GM04504 (cell line): ENCODE results near the gene SMAD3.
A peak's percentile ranks its signal among the peaks of the same experiment; 100 is the strongest.
"Not testable (repeated sequence)": the region's sequence is repeated elsewhere in the genome, so short reads cannot be mapped to it uniquely, and the experiment has no call there.

Source experiments
- DNase-seq: peaks from one replicate; pipeline ENCODE4 v3.0.0-alpha.2; 2012; ENCODE audit warnings: low read depth

SMAD3 gene

DNA sequence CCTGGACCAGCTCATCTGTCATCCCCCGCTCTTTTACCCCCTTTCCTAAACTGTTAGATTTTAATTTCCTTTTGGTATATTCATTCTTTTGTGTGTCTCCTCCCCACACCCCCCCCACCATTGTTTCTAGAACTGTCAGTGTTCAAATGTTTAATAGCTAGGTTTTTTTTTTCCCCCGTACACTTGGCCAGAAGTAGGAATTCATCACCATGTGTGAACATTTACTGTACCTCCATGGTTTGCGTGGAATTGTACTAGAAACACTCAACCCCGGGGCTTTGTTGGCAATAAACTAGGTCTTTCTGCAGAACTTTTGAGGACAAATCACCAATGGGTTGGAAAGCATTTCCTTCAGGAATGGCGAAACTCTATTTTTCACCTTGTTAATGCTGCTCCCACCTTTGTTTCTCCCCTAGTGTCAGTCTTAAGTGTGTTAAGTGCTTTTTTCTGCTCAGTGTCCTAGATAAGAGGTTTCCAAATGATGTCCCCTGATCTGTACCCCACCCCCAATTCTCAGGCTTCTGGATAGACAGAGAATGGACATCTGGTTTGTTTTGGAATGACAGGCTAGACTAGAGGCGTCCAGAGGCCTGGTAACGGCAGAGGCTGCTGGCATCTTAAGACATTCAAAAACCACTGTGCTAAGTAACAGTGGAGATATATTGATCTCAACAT is 76.8 kb downstream of the SMAD3 start:
- no peak for DNase-seq

DNA sequence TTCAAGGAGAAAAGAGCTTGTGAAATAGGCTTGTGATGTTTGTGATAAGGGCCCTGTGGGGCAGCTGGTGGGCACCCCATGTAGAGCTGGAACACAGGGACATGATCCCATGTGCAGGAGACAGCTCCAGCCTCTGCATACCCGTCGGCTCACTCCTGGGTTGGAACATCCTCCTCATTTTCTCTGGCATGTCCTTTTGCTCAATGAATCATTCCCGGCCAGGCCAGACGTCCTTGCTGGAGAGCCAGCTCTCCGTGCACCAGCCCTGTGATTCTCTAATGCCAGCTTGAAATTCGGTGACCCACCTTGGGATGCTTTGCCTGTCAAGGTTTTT is 77.3 kb downstream of the SMAD3 start:
- DNase-seq: no peak

DNA sequence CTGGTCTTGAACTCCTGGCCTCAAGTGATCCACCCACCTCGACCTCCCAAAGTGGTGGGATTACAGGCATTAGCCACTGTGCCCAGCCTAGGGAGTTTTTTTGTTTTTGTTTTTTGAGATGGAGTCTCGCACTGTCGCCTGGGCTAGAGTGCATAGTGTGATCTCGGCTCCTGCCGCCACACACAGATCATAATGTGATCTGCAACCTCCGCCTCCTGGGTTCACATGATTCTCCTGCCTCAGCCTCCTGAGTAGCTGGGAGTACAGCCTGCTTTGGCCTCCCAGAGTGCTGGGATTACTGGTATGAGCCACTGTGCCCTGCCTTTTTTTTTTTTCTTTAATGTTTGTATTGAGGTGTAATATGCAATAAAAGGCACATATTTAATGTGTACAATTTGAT is 78.2 kb downstream of the SMAD3 start:
- DNase-seq: no peak

DNA sequence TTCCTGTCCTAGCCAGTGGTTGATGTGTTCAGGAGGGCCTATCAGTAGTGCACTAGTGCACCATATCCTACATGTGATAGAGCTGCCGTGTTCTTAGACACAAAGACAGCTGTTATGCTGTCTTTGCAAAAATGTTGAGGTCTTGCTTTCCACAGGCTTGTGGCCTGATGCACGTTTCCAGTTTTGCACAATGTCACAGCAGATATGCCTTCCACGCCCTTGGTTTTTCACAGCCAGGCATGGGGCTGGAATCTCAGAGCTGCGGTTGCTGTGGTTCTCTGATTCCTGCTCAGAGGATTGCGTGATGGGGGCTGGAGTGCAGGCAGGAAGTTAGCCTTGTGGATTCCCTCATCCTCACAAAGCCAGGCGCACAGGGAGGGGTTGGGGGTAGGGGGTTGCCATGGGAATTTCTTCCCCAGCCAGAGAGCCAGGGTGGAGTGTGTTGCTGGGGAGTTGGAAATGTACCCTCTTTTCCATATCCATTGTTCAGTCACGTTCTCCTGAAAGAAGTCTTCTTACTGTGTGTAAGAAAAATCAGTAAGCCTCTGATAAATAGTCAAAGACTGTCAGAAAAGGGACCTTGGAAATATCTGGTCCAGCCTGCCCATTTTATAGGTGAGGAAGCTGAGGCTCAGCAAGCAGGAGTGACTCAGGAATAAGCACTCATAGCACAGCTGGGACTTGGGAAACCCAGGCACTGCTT is 79.4 kb downstream of the SMAD3 start:
- DNase-seq: no peak

DNA sequence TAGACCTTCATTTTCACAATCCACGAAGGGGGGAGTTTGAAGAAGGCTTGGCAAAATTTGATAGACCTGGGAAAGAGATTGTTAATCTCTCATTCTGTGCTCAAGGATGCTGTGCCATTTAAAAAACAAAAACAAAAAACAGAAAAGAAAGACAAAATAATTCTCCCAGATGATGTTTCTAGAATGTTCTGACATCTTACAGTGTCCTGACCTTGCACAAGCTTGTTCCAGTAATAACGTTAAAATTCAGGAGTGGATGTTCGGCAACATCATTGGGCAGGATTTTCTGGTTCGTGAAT is 79.9 kb downstream of the SMAD3 start:
- DNase-seq: no peak

DNA sequence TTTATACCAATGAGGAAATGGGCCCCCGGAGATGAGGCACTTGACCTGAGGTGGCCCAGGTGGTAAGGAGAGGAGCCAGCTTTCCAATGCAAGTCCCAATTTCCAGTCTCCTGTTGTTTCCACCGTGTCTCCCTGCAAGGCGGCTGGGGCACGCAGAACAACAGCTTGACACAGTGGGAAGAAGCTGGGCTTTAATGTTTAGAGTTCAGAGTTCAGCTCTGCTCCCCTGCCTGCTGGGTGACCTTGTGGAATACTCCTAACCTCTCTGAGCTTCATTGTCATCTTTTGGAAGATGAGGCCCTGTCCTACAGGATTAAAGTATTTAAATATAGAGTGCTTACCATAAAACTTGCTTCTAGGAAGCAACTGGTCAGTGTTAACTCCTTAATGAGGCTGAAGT is 80.3 kb downstream of the SMAD3 start:
- no peak for DNase-seq

DNA sequence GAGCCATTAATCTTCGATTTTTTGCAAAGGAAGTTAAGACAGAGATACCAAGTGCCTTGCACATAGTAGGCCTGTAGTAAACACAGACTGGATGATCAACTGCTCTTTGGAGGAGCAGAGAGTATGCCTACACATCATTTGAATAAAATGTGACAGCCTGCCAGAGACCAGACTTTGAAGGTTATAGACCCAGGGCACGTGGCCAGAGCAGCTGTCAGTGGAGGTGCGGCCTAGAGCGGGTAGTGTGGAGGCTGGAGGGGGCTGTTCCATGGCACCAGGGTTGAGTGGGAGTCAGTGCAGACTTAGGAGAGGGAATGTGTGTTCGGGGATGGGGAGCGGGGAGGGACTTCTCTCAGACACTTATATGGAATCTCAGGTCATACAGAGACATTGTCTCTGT is 80.8 kb downstream of the SMAD3 start:
- no peak for DNase-seq

DNA sequence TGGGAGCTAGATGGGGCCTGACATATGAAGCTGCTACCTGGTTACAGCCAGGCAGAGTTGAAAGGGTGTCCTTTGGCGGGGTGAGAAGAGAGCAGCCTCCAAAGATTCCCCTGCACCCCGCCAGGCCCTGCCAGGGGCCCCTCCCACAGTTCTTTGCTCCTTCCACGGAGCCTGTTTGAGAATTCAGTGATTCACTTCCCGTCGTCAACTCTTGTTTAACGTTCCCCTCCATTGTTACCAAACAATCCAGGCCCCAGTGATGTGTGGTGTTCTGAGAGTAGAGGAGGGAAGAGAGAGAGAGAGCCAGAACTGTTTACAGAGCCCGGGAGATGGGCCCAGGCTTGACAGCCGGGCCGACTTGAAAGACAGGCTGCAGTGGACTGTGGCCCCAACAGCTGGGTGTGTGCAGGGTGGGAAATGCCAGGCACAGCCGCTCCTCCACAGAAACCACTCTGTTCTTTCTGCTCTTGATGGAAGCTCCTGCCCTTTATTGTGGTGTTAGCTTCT is 81.5 kb downstream of the SMAD3 start:
- no peak for DNase-seq

DNA sequence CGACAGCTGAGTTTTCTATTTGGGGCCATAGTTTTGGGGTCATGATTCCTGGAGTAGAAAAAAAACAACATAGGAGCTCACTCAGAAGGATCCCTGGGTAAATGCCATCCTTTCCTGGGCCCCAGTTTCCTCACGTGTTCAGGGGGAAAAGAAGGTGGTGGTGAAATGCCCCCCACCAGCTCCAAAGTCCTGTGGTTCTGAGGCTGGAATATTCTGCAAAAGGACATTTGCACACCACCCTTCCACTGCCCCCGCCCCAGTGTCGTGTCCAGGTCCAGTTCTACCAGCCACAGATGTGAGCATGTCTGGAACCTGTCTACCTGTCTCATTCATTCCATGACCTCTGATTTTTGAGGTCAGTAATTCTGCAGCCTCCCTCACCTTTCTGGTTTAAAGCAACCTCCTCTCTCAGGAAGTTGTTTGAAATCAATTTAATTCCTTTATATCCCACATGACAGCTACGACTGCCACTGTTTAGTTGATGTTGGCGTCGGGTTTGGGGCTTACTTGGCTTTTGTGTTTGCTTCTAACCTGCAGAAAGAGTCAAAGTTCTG is 82.1 kb downstream of the SMAD3 start:
- no peak for DNase-seq

DNA sequence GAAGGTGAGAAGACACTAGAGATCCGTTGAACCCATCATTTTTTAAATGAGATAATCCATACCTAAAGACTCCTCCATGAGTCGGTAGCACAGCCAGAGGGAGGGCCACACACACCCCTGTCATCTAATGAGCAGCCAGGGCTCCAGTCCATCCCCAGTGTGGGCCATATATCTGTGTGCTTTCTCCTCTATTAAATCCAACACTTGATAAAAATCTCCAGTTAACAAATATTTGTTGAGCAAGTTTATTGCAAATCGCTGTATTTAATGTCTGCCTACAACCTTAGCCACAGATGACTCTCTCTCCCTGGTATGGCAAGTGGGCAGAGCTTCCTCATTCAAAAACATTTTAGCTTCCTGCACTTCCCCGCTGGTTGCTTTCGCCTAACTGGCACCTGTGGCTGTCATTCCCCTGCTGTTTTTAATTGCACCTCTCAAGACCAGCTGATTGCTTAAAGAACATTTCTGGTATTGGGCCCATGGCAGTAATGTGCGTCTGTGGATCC is 82.8 kb downstream of the SMAD3 start:
- peak; percentile 65 for DNase-seq

DNA sequence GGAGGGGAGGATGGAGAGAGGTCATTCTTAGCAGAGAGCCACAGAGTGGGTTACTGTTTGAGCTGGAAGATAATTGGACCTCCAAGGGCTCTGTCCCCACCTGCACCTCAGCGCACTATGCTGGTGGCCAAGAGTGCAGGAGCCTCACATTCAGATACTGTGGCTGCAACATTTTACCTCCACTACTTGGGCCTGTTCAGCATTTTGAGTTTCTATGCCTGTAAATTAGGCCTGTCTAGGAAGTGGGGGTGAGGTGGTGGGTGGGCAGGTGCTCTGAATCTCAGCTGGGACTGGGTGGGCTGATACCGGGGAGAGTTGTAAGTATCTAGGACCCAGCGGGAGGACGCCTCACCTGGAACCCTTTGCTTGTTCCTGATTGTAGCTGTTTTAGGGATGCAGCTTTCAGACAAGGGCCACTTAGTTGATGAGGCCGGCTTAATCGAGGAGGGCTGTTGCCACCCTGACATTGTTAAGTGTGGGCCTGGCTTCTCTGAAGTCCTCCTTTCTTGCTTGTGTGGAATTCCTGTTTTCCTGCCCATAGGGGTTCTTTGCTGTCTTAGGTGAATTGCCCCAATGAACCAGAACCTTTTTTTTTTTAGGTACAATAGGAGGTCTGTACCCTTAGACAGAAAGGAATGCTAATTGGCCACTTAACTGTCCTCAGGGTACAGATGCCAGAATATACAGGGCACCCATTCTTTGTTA is 83.8 kb downstream of the SMAD3 start:
- no peak for DNase-seq

DNA sequence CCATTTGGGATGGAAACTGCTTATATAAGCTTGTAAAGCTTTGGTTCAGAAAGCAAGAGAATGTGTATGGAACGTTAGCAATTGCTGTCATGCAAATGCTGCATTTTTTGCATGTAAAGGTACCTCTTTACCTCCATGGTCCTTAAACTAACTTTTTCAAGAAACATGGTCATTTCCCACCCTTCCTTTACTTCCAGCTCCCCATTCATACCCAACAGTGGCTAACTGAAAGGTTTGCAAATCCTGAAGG is 84.3 kb downstream of the SMAD3 start:
- no peak for DNase-seq

DNA sequence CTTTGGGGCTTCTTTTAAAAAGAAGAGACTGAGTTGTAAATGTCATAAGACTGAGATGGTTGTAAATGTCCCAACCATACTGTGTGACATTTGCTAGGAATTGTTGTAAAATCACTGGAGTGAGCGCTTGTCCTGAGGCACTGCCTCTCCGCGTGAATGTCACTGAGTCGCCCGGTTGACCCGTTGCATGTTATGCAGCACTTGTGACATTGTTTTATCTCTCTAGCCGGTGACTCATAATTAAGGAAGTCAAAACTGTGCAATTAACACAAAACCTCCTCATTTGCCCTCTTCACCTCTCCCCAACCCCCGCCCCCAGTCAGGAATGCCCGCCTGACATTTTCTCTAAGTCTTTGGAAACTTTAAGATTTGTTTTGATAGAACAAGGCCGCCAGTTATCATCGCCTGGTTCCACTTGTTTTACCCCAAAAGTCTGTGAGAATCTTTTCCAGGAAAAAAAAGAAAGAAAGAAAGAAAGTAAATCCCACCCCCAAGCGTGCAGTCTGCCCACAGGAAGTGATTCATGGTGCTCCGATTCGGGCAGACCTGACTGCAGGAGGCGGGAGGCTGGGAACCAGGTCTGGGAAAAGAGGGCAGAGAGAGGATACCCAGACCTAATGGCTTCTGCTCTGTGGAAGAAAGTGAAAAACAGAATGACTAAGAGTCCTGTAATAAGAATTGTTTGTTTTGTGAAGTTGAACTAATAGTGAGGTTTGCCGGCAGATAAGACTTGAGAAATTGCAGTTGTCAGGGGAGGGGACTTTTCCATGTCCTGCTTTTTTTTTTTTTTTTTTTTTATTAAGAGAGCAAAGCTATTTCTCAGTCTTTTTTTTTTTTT is 84.8 kb downstream of the SMAD3 start:
- DNase-seq: peak; percentile 95

DNA sequence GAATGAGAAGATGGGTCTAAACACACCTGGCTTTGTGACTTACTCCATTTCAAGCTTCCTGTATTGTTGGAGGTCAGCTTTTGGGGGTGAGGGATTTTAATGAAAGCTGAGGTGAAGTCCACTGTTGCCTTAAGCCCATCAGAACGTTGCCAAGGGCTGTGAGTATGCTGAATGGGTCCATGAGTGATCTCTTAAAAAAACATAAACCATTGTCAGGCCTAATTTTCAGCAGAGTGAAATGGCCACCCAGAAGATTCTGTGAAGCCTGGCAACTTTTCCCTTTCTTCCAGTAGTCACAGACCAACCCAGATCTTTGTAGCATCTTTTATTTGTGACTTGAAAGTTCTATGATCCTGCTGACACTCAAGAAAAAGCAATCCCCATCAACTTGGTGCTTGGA is 87.0 kb downstream of the SMAD3 start:
- DNase-seq: no peak

DNA sequence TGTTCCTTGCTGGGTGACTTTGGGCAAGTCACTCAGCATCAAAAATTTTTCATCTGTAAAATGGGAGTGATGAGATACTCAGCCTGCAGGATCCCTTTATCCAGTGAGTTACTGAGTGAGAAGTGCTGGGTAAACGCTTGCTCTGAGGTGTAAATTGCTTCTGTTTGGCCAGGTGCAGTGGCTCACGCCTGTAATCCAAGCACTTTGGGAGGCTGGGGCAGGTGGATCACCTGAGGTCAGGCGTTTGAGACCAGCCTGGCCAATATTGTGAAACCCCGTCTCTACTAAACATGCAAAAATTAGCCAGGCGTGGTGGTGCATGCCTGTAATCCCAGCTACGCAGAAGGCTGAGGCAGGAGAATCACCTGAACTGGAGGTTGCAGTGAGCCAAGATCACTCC is 87.6 kb downstream of the SMAD3 start:
- DNase-seq: not testable (repeated sequence)

DNA sequence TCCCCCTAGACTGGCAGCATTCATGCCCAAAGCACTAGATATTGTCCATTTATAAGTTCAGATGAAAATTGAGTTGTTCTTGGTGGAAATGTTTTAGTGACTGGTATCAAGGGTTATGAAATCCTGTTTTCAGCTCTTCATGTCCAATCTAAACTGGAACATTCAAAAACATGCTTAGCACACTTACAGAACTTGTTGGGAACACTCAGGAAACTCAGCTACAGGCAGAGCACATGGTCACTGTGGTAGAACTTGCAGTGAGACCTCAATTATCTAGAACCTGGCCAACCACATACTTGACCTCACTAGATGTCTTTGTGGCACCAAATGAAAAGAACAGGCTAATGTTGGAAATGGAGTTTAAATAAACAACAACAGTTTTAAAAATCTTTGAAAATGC is 88.8 kb downstream of the SMAD3 start:
- DNase-seq: no peak

DNA sequence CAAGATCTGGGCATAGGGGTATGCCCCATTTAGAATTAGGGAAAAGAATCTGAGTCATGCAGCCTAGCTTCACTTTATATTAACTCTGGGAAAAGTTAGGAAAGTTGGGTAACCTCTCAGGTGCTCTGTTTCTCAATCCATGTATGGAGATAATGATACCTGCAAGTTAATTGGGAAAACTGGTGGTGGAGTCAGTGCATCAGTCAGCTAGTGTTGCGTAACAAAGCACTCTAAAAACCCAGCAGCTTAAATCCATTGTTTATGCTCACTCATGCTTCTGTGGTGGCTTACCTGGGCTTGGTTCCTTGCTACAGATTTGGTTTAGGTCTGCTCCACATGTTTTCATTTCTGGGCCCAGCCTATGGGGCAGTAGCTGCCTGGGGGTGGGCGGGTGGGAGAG is 91.0 kb downstream of the SMAD3 start:
- no peak for DNase-seq

DNA sequence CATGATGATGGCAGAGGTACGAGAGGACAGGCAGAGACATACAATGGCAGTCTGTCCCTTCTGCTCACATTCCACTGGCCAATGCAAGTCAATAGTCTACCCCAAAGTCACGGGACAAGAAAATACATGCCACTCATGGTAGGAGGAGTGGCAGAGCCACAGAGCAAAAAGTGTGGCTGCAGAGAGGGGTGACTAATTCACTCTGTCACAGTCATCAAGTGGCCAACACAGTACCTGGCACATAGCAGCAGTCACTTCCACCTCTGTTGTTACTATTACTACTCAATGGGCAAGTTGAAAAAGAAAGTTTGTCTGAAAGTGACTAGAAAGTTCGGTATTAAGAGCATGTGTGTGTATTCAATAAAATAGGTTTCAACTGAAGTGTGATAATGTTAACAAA is 91.4 kb downstream of the SMAD3 start:
- DNase-seq: no peak

DNA sequence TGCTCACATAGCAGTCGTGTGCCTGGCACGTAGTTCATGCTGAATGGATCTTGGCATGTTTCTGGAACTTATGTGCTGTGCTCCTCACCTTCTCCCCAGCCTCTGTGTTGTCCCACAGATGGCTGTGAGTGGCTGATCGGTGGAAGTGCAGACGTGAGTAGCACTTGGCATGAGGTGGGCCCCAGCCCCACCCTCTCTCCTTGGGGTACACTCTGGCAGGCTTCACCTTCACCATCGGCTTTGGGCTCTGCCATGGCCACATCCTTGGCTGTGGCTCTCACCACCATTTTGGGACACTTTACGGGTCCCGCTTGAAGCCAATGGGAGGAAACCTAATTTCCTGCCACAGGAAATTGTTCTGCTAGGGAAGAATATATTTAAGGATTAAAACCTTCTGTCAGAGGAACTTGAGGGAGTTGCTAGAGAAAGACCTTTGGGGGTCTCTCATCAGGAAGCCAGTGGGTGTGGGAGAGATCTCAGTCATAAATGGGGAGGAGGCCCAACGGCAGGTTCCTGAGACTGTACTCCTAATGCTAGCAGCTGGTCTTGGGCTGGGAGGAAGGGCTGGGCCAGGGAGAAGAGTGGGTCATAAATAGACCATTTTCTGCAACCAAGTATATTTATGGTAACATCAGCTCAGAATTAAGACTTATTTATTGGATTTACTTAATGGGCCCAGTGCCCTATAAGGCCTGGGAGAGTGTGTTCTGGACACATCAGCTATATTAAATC is 92.3 kb downstream of the SMAD3 start:
- DNase-seq: no peak

DNA sequence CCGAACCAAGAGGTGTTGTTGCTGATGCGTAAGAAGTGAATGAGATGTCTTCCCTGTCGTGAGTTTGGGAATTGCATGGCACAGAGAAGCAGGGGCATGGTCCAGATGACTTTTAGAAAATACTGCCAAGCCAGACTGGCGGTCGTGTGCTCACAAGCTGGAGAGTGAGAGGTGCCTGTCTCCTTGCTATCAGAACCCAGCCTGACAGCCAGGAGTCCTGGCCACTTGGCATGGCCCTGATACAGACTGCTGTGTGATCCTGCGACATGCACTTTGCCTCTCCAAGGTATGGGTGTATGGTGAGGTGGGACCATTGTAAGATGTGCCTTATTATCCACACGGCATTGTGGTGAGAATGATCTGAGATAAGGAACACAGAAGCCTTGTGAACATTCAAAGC is 93.0 kb downstream of the SMAD3 start:
- no peak for DNase-seq

DNA sequence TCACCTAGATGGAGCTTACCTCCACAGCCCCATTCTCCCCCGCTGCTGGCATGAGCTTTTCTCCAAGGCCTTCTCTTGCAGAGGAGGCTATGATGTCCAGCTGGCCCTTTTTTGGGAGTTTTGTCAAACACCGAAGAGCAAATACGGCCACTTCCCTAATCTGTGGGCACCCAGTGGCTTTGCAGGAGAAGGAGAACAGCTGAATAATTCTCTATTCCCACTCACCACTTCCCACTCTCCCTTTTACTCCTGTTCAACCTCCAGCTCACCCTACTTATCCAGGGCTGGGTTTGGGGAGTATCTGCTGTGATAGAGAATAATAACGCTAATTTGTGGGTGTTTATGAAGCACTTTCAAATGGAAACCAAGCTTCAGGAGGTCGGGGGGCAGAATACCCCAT is 96.0 kb downstream of the SMAD3 start:
- DNase-seq: no peak

DNA sequence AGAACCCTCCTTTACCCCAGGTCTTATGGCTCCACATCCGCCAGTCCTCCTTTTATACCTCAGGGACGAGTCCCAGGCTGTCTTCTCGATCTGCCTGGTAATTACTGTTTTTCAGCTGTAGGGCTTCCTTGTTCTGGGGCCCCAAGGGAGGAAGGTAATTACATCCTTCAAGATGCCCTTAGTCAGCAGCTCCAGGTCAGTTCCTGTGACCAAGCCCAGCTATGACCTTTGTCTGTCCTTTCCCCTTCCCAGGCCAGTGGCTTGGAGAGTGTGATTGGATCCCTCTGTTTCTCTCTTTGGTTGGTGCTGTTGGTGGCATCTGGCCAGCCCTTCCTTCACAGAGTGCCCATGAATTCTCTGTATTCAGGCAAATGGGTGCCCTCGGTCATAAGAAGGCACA is 96.5 kb downstream of the SMAD3 start:
- no peak for DNase-seq
